ENCODE results near the gene UBE3D. TPM values are rescaled to one million over a fixed set of nuclear protein-coding genes. Genes with fewer than 3 reads are reported as not detected.

UBE3D gene
- total and polyA plus RNA-seq, 2 of the 8 experiments (the other 6 are each of a cell fraction or from before 2014, with no cell fraction given) = 5.7 to 16.3 TPM

- TF ChIP-seq HDAC2 (IDR thresholded peaks at IDR 0.05; ENCODE audit: borderline replicate concordance in 1 of 2, low read depth in 2 of 2, low read length in 2 of 2) (no peak), RFX5 (IDR thresholded peaks at IDR 0.05; ENCODE audit: borderline replicate concordance, low read depth, low read length) (no peak), CBX8 (IDR thresholded peaks at IDR 0.05; ENCODE audit: borderline replicate concordance, low read depth, low read length) (no peak), MAX (IDR thresholded peaks at IDR 0.05) (no peak), SAP30 (IDR thresholded peaks at IDR 0.05; ENCODE audit: insufficient read depth, insufficient replicate concordance, low read length) (no peak), SP2 (IDR thresholded peaks at IDR 0.05; ENCODE audit: low read length) (no peak)
Measured at GRCh38 chr6:82963191-82963925, 102.3 kb downstream of the UBE3D start (continued).

All from H1 (cell line).